ENCODE data around the gene CD163L1. TPM values are rescaled to one million over a fixed set of nuclear protein-coding genes. Genes with fewer than 3 reads are reported as not detected.

CD163L1 gene
- total RNA-seq, 1 experiment from 2014 or later, result 27.0 TPM

GRCh38 chr12:7399089-7399488, 44.9 kb downstream of the CD163L1 start (continued):
- no peak for TF ChIP-seq ZBTB33 (IDR thresholded peaks at IDR 0.05; ENCODE audit: extremely low read depth, insufficient replicate concordance, low read length)
- TF ChIP-seq SIN3A (IDR thresholded peaks at IDR 0.05; ENCODE audit: low read depth), result no peak
- TF ChIP-seq REST (IDR thresholded peaks at IDR 0.05; ENCODE audit: low read depth), result no peak
- TF ChIP-seq MAX (IDR thresholded peaks at IDR 0.05), result no peak
- no peak for TF ChIP-seq POLR2AphosphoS5 (IDR thresholded peaks at IDR 0.05; ENCODE audit: low read depth, low read length)
- TF ChIP-seq TCF7L2 (IDR thresholded peaks at IDR 0.05; ENCODE audit: borderline replicate concordance, extremely low read depth, insufficient read depth, insufficient read length), result no peak
- no peak for TF ChIP-seq EGR1 (IDR thresholded peaks at IDR 0.05; ENCODE audit: low read depth)
- no peak for TF ChIP-seq POLR2A (IDR thresholded peaks at IDR 0.05; ENCODE audit: borderline replicate concordance, extremely low read depth, insufficient read depth, insufficient read length)
- no peak for TF ChIP-seq ZFX (IDR thresholded peaks at IDR 0.05)

GRCh38 chr12:7396418-7396817, 47.5 kb downstream of the CD163L1 start:
- Histone ChIP-seq H3K27me3 (ENCODE audit: insufficient read depth, low read length) (no peaks in the 10 kb centered on the region), H4K20me1 (ENCODE audit: insufficient read depth) (no peaks in the 10 kb centered on the region), H3K4me1 (ENCODE audit: control insufficient read depth in 1 of 2, insufficient read depth in 2 of 2, low read length in 2 of 2) (no peaks in the 10 kb centered on the region), H3K36me3 (ENCODE audit: control insufficient read depth in 1 of 2, insufficient read depth in 2 of 2, low read length in 2 of 2) (no peaks in the 10 kb centered on the region), H3K27ac (ENCODE audit: low read depth, low read length) (no peak overlapping the region), H3K9me3 (ENCODE audit: control insufficient read depth in 1 of 2, insufficient read depth in 1 of 2, low read depth in 1 of 2, low read length in 2 of 2) (no peaks in the 10 kb centered on the region), H3K9ac (ENCODE audit: low read length) (no peak overlapping the region), H3K4me3 (replicated peaks in 1 of 2; ENCODE audit: low read depth in 1 of 2, low read length in 2 of 2) (no peak overlapping the region), H3K4me2 (ENCODE audit: low read length) (no peak overlapping the region), H3K9me2 (ENCODE audit: insufficient read depth) (no peaks in the 10 kb centered on the region), H2AFZ (ENCODE audit: low read depth, low read length, poor library complexity, severe bottlenecking) (no peak overlapping the region), H3K79me2 (ENCODE audit: insufficient read depth, low read length) (no peaks in the 10 kb centered on the region)
- no peak for ATAC-seq
- DNase-seq (ENCODE audit: low read depth, low spot score), result no peak
- TF ChIP-seq POLR2AphosphoS5 (IDR thresholded peaks at IDR 0.05; ENCODE audit: low read depth, low read length) (no peak), SP1 (IDR thresholded peaks at IDR 0.05; ENCODE audit: low read depth) (no peak), CEBPB (IDR thresholded peaks at IDR 0.05; ENCODE audit: low read depth) (no peak), SRF (IDR thresholded peaks at IDR 0.05; ENCODE audit: low read depth) (no peak), MAX (IDR thresholded peaks at IDR 0.05) (no peak), CTCF (IDR thresholded peaks at IDR 0.05 in 2 of 3, conservative IDR thresholded peaks at IDR 0.05 in 1 of 3; ENCODE audit: borderline replicate concordance in 1 of 3, insufficient read depth in 1 of 3, low read depth in 2 of 3, low read length in 2 of 3) (no peak), ELF1 (IDR thresholded peaks at IDR 0.05; ENCODE audit: borderline replicate concordance, low read depth) (no peak), ATF3 (IDR thresholded peaks at IDR 0.05) (no peak), JUND (IDR thresholded peaks at IDR 0.05) (no peak)
- intact Hi-C loops (cut with micrococcal nuclease), result no loop called here
- ChIA-PET RAD21 (ENCODE audit: low non-redundant PET in 1 of 2, low total read pairs in 2 of 2, uncharacterized antibody in 2 of 2, unreplicated experiment in 2 of 2) (no interaction called here), POLR2A (no interaction called here), CTCF (no interaction called here)
- no TSS peak for BruUV-seq (replicated peaks)

All from HCT116 (cell line).